ENCODE results near the gene CDH13. TPM values are rescaled to one million over a fixed set of nuclear protein-coding genes. Genes with fewer than 3 reads are reported as not detected.

The CDH13 gene
- total RNA-seq, 2 donors from 2014 or later, result not detected

DNA sequence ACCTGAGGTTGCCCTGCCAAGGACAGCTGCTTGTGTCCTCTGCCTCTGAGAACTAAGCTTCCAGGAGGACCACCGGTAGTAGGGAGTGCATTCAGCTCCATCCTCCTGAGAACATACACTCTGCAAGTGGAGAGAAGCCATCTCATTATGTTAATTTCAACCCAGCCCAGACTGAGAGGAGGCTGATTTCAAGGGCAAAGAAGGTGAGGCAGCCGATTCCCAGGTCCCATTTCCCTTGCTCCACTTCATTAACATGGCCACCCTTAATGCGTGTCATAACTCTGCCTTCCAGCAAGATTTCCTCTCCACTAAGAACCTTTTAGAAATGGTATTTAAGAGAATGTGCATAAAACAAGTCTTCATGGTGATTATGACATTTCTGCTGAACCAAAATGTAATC is 72.5 kb downstream of the CDH13 start:
- ATAC-seq (replicated peaks in 1 of 2) (no peak), DNase-seq (no peak)
- Mint-ChIP-seq H3K9me3 (peaks cover 0 to 1% of the 10 kb centered on the region in 2 donors), H3K36me3 (ENCODE audit: insufficient read depth in 2 of 2) (no peaks in the 10 kb centered on the region), H3K4me3 (no peak overlapping the region), H3K27me3 (ENCODE audit: low read depth) (peaks cover 36% of the 10 kb centered on the region), H3K4me1 (ENCODE audit: low read depth) (peaks cover 15% of the 10 kb centered on the region), H3K27ac (no peak overlapping the region)

DNA sequence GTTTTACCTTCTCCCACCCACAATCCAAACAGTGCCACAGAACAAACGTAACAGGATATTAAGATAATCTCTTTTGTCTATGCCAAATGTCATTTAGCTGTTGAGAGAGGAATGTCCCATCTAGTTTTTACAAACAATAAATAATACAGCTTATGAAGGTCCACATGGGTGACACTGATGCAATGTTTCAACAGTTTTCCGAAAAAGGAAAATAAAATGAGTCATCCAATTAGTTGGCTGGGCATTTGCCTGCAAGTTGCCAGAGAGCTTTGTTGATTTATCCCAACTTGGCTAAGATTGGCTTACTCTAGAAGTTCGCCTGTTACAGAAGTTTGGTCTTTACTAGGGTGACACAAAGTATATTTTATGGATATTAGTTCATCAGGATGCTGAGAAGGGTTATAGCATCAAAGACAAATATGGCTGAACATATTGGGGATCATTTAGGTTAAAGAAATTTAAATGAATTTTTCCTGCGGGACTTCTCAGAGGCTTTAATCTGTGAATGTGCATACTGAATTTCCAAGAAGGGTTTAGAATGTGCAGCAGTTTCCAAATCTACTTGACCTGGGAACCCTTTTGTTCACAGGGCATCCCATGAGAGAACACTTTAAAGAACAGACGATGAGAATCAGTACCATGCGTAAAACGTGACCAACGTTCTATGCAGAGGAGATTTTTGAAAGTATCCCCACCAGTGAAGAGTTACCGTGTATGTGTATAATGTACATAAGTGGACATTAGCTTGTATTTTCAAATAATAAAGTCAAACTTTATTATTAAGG is 73.1 kb downstream of the CDH13 start:
- H3K36me3 Mint-ChIP-seq (ENCODE audit: insufficient read depth in 2 of 2), result no peaks in the 10 kb centered on the region
- ATAC-seq (replicated peaks in 1 of 2), result no peak
- no peak overlapping the region for H3K27ac Mint-ChIP-seq
- H3K4me3 Mint-ChIP-seq, result peak overlapping the region in 1 of 2 donors; percentile 39
- H3K4me1 Mint-ChIP-seq (ENCODE audit: low read depth), result peaks cover 15% of the 10 kb centered on the region
- no peaks in the 10 kb centered on the region for H3K9me3 Mint-ChIP-seq
- no peak for DNase-seq
- peaks cover 30% of the 10 kb centered on the region for H3K27me3 Mint-ChIP-seq (ENCODE audit: low read depth)

- peak; percentile 24 to 86 for ATAC-seq (replicated peaks in 1 of 2)
- Mint-ChIP-seq H3K4me3 (peak overlapping the region; percentile 40 to 80), H3K36me3 (ENCODE audit: insufficient read depth in 2 of 2) (no peaks in the 10 kb centered on the region), H3K27ac (peak overlapping the region; percentile 8), H3K27me3 (ENCODE audit: low read depth) (peaks cover 31% of the 10 kb centered on the region), H3K4me1 (ENCODE audit: low read depth) (peaks cover 15% of the 10 kb centered on the region), H3K9me3 (no peaks in the 10 kb centered on the region)
- DNase-seq, result no peak
Measured at GRCh38 chr16:82700541-82701235, 73.9 kb downstream of the CDH13 start.

GRCh38 chr16:82701442-82701955 is 74.7 kb downstream of the CDH13 start:
- Mint-ChIP-seq H3K4me1 (ENCODE audit: low read depth) (peaks cover 15% of the 10 kb centered on the region), H3K4me3 (peak overlapping the region; percentile 40 to 80), H3K9me3 (no peaks in the 10 kb centered on the region), H3K27ac (peak overlapping the region; percentile 9), H3K36me3 (ENCODE audit: insufficient read depth in 2 of 2) (no peaks in the 10 kb centered on the region), H3K27me3 (ENCODE audit: low read depth) (peaks cover 38% of the 10 kb centered on the region)
- DNase-seq (no peak), ATAC-seq (replicated peaks in 1 of 2) (no peak)

GRCh38 chr16:82703161-82703560 is 76.4 kb downstream of the CDH13 start:
- H3K9me3 Mint-ChIP-seq, result no peaks in the 10 kb centered on the region
- H3K4me1 Mint-ChIP-seq (ENCODE audit: low read depth), result peaks cover 15% of the 10 kb centered on the region
- H3K27ac Mint-ChIP-seq, result no peak overlapping the region
- no peak for DNase-seq
- no peaks in the 10 kb centered on the region for H3K36me3 Mint-ChIP-seq (ENCODE audit: insufficient read depth in 2 of 2)
- ATAC-seq (replicated peaks in 1 of 2), result no peak
- H3K4me3 Mint-ChIP-seq, result no peak overlapping the region
- peaks cover 38% of the 10 kb centered on the region for H3K27me3 Mint-ChIP-seq (ENCODE audit: low read depth)

DNA sequence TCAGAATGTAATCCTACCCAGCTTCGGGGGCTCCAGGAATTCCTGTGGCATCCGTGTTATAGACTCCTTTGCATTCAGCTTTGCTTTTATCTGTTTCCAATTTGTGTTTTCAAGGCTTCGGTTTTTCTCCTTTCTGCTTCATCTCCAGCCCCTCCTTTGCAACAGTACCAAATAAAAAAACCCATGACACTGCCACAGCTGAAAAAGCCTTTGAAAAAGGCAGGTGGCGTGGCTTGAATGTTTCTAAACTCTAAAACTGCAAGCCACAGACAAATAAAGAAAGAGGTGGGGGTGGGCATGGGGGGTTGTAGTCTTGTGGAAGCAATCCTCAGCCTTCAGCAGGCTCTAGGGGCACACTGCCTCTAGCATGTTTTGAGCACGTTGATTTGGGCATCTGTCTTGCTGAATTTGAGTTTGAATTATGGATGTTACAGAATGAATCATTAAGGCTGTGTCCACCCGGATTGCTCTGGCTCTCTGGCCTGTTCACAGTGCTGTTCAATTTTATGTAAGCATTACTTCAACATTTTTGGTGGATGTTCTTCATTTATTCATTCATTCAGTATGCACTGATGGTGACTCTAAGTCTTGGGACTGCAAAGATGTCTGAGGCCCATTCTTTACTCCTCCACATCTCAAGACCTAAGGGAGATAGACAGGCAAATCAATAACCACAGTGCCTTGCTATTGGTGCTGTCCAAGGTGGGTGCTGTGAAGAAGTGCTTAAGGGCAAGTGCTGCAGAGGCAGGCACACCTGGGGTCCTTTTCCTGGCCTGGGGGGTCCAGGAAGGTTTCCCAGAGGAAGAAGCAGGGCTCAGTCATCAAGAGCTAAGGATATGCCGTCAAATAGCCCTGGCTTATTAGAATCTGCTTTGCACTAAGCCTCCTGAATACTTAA is 77.4 kb downstream of the CDH13 start:
- no peak for ATAC-seq (replicated peaks in 1 of 2)
- H3K27me3 Mint-ChIP-seq (ENCODE audit: low read depth), result peaks cover 36% of the 10 kb centered on the region
- H3K4me3 Mint-ChIP-seq, result no peak overlapping the region
- no peaks in the 10 kb centered on the region for H3K9me3 Mint-ChIP-seq
- peaks cover 15% of the 10 kb centered on the region for H3K4me1 Mint-ChIP-seq (ENCODE audit: low read depth)
- no peak overlapping the region for H3K27ac Mint-ChIP-seq
- no peaks in the 10 kb centered on the region for H3K36me3 Mint-ChIP-seq (ENCODE audit: insufficient read depth in 2 of 2)
- no peak for DNase-seq

GRCh38 chr16:82709987-82710386 is 83.2 kb downstream of the CDH13 start:
- ATAC-seq (replicated peaks in 1 of 2) (no peak), DNase-seq (no peak)
- Mint-ChIP-seq H3K4me3 (no peak overlapping the region), H3K36me3 (ENCODE audit: insufficient read depth in 2 of 2) (no peaks in the 10 kb centered on the region), H3K9me3 (no peaks in the 10 kb centered on the region), H3K4me1 (ENCODE audit: low read depth) (no peaks in the 10 kb centered on the region), H3K27ac (no peak overlapping the region), H3K27me3 (ENCODE audit: low read depth) (peaks cover 9% of the 10 kb centered on the region)

- no peaks in the 10 kb centered on the region for H3K9me3 Mint-ChIP-seq
- peaks cover 0 to 1% of the 10 kb centered on the region in 2 donors for H3K36me3 Mint-ChIP-seq (ENCODE audit: insufficient read depth in 2 of 2)
- H3K4me1 Mint-ChIP-seq (ENCODE audit: low read depth), result no peaks in the 10 kb centered on the region
- H3K27me3 Mint-ChIP-seq (ENCODE audit: low read depth), result peaks cover 5% of the 10 kb centered on the region
- DNase-seq, result no peak
- H3K27ac Mint-ChIP-seq, result no peak overlapping the region
- no peak for ATAC-seq (replicated peaks in 1 of 2)
- no peak overlapping the region for H3K4me3 Mint-ChIP-seq
Measured at GRCh38 chr16:82713778-82714177, 87.0 kb downstream of the CDH13 start.

DNA sequence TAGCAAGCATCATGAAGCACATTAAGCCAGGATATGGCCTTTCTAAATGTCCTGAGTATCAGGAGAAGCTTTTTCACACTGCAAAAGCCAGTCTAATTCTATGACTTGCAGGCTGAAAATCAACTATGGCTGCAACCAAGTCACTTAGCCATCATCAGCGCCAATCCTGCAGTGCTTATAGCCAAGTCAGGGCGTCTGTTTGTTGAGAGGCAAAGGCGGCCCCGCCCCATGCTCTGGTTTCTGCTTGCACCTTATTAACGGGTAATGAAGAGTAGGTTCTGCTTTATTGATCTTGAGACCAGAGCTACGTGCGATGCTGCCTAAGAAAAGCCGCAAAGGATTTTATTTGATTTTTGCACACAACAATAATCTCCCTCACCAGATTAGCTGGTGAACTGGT is 88.4 kb downstream of the CDH13 start:
- DNase-seq (no peak), ATAC-seq (replicated peaks in 1 of 2) (no peak)
- Mint-ChIP-seq H3K27me3 (ENCODE audit: low read depth) (peaks cover 5% of the 10 kb centered on the region), H3K4me3 (no peak overlapping the region), H3K4me1 (ENCODE audit: low read depth) (no peaks in the 10 kb centered on the region), H3K27ac (no peak overlapping the region), H3K9me3 (no peaks in the 10 kb centered on the region), H3K36me3 (ENCODE audit: insufficient read depth in 2 of 2) (peaks cover 0 to 1% of the 10 kb centered on the region in 2 donors)

DNA sequence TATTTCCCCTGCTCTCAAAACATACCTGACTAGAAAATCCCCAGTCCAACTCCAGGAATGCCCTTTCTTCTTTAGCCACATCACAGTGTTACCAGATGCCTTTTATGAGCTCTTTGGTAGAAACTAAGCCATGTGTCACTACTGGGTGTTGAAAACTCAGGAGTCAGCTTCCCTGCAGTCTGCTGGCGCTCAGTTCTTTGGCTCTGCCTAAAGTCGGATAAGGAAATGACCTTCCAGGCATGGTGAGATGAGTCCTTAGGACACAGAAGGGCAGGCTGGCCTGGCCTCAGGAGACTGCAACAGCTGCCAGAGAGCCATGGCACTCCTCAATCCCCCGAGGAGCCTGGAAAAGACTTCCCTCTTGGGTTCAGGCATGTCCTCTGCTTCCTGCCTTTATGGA is 89.1 kb downstream of the CDH13 start:
- DNase-seq (no peak), ATAC-seq (replicated peaks in 1 of 2) (no peak)
- Mint-ChIP-seq H3K9me3 (no peaks in the 10 kb centered on the region), H3K36me3 (ENCODE audit: insufficient read depth in 2 of 2) (peaks cover 0 to 1% of the 10 kb centered on the region in 2 donors), H3K27ac (no peak overlapping the region), H3K4me1 (ENCODE audit: low read depth) (no peaks in the 10 kb centered on the region), H3K4me3 (no peak overlapping the region), H3K27me3 (ENCODE audit: low read depth) (peaks cover 5% of the 10 kb centered on the region)

DNA sequence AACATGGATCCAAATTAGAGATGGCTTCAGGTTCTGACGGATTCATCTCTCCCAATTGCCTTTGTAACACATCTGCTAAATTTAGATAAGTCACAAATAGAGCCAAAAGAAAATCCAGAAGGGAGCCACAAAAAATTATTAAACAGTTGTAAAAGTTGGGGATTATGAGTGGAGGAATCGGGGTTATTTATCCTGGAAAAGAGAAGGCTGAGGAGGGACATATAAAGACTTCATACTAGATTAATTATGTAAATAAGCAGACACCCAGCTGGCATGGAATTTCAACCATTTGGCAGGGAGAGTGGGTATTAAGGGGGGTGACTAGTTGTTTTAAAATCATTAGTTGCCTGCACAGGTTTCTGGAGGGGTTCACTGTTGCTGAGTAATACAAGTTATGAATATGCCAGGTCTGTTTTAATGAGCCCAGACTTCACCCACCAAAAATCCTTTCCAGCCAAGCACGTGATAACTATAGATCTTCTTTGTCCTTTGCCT is 89.6 kb downstream of the CDH13 start:
- no peaks in the 10 kb centered on the region for H3K9me3 Mint-ChIP-seq
- no peak for ATAC-seq (replicated peaks in 1 of 2)
- H3K36me3 Mint-ChIP-seq (ENCODE audit: insufficient read depth in 2 of 2), result peaks cover 0 to 1% of the 10 kb centered on the region in 2 donors
- H3K4me3 Mint-ChIP-seq, result no peak overlapping the region
- H3K27me3 Mint-ChIP-seq (ENCODE audit: low read depth), result peaks cover 5% of the 10 kb centered on the region
- no peaks in the 10 kb centered on the region for H3K4me1 Mint-ChIP-seq (ENCODE audit: low read depth)
- no peak overlapping the region for H3K27ac Mint-ChIP-seq
- DNase-seq, result no peak

GRCh38 chr16:82720414-82720813 is 93.6 kb downstream of the CDH13 start:
- Mint-ChIP-seq H3K36me3 (ENCODE audit: insufficient read depth in 2 of 2) (peaks cover 0 to 1% of the 10 kb centered on the region in 2 donors), H3K27ac (no peak overlapping the region), H3K27me3 (ENCODE audit: low read depth) (peaks cover 5% of the 10 kb centered on the region), H3K9me3 (peaks cover 0 to 2% of the 10 kb centered on the region in 2 donors), H3K4me3 (no peak overlapping the region), H3K4me1 (ENCODE audit: low read depth) (no peaks in the 10 kb centered on the region)
- no peak for ATAC-seq (replicated peaks in 1 of 2)
- no peak for DNase-seq

Data from activated T-cell treated with anti-CD3 and anti-CD28 coated beads, Interleukin-2, amount 50 U/mL, for 72 hours (primary cell).